NCI-H1092 treated with DMSO at 0.1 percent for 48 hours (cell line): ENCODE results near the gene MSH5.
"Not testable (repeated sequence)": the region's sequence is repeated elsewhere in the genome, so short reads cannot be mapped to it uniquely, and the experiment has no call there.

Experiments
- DNase-seq: peaks from one replicate; lab custom pipeline; 2025; lab: John Stamatoyannopoulos, UW

The MSH5 gene

DNA sequence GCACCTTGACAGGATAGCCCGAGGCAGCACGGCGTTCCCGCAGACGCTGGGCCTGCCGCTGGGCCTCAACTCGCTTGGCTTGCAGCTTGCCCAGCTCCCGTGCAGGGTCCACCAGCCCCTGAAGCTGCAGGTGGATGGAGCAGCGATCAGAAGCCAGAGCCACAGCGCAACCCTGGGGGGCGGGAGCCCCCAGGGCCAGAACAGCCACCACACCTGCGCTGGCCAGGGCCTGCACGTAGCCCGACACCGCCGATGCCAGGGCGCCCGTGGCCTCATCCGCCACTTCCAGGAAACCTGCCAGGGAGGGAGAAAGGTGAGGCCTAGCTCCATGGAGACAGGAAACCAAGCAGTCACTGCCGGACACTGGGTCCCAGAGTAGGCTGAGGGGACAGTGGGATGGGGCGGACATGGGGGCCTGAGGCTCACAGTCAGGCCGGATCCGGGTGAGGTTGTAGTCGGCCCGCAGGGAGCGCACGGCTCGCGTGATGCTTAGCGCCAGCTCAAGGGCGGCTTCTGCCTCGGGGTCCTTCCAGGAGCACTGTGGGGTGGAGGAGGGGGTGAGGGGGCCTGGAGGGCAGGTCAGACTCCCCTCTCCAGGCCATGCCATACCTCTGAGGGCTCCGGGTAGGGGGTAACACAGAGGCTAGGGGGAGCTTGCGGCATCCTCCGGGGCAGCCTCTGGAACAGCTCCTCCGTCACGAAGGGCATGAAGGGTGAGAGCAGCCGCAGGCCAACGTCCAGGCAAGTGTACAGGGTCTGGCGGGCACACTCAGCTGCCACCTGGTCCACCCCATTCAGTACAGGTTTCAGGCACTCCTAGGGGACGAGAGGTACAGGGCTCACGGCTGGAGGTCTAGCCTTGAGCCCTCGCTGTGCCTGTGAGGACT, 39.4 kb downstream of the MSH5 start:
- DNase-seq: no peak

DNA sequence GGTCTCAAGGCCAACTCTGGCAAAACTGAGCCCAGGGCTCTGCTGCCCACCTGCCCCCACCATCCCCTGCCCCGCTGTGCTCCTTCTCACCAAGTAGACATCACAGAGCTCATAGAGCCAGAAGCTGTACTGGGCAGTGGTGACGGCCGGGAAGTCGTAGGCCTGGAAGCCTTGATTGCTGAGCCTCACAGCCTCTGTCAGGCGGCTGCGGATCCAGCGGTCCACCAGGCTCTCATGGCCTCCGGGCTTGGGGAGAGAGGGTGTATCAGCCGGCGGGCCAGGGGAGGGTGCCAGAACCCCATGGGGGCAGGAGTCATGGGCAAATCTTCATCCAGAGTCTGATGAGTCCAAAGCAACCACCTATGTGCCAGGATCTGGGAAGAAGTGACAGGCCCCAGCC, 40.1 kb downstream of the MSH5 start:
- no peak for DNase-seq

DNA sequence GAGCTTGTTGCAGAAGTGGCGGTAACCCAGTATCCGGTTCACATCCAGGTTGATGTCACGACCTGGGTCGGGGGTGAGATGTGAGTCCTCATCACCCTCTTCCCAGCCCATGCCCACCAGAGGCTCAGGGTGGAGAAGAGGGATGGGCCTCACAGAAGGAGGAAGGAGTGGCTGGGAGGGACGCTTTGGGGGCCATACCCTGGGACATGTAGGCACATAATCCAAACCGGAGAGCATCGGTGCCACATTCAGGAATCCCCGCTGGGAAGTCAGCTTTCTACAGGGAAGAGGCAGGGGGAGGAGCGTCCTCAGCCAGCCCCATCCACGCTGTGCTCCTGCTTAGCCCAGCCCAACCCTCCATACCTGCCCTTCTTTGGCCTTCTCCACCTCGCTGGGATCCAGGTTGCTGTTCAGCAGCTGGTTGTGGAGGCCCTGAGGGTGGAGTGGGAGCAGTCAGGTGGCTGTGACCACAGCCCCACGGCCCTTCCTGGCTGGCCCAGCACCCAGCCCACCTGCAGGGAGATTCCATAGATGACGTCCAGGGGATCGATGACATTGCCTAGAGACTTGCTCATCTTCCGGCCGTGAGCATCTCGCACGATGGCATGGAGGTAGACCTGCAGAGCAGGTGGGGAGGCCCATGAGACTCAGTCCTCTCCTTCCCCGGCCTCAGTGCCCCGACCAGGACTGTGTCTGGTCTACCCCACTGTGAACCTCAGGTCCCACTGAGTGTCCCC, 40.9 kb downstream of the MSH5 start:
- no peak for DNase-seq

DNA sequence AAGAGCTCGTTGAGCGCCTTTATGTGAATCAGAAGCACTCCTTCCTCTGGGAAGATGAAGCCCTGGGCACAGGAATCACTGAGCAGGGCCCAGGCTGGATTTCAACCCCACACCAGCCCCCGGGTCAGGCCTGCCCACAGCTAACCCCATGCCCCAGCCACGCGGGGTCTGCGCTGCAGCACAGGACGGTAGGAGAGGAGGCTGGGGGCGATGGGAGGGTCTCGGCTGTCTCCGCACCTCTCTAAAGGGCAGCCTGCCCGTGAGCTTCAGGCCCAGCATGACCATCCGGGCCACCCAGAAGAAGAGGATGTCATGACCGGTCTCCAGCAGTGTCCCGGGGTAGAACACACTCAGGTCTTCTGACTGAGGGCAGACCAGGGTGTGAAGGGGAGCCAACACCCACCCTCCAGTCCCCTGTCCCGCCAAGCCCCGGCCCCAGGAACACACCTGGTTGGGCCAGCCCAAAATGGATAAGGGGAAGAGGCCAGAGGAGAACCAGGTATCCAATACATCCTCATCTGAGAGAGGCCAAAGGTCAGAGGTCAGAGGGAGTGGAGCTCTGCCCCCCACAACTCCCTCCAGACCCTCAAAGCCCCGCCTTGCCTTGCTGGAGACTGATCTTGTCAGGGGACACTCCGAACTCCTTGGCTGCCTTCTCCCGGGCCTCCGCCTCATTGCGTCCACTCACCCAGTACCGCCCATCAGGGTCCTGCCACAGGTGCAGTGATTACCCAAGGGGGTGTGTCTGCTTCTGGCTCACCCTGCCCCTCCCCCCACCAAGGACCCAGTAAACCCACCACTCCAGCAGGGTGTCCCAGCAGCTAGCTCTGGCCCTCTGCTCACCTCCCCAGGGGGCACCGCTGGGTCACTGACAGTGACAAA, 41.7 kb downstream of the MSH5 start:
- no peak for DNase-seq

DNA sequence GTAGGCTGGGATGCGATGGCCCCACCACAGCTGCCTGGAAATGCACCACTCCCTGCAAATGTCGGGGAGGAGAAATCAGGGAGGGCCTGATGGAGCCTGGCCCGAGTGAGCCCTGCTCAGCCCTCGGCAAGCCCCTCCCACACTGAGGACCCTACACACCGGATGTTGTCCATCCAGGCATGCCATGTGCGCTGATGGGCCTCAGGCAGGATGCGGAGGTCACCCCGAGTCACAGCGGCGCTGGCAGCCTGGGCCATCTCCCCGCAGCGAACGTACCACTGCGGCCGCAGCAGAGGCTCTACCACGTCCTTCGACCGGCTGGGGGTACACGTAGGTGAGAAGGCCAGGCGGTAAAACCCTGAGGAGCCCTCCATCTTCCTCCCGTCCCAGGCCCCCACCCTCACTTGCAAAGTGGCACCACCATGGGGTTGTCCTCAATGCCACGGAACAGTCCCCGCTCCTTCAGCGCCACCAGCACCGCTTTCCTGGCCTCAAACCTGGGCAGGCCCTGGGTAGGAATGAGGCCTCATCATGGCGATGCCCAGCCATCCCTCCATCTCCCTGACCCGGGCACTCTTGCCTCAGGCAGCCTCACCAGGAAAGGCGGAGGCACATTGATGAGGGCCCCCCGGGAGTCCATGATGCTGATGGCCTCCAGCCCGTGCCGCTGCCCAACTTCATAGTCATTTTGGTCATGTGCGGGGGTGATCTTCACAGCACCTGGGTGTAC, 42.5 kb downstream of the MSH5 start:
- DNase-seq: no peak

DNA sequence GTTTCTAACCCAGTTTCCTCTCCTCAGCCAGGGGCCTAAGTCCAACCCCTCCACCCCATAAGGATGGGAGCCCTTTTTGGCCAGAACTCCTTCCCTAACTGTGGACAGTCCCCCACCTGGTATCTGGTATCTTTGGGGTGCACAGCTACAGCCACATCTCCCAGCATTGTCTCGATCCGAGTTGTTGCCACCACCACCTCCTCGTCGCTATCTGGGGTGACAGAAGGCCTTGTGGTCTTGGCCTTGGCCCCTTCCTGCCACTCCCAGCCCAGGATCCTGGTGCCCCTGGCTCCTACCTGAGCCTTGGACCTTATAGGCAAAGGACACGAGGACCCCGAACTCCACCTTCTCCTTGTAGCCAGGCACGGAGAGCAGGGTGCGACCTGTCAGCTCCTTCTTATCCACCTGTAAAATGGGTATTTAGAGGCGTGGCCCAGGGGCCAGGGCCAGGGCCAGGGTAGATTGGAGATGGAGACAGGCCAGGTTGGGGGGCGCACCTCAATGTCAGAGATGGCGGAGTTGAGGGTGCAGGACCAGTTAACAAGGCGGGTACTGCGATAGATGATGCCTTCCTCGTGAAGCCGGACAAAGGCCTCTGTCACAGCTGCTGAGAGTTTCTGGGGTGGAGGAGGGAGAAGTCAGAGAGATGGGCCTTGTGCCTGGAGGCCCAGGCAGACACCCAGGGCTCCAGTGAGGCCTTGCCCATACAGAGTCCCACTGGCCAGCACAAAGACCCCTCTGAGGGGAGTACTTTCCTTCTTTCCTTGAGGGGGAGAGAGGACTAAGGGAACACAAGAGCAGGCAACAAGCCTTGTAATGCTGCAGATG, 44.5 kb downstream of the MSH5 start:
- no peak for DNase-seq

DNA sequence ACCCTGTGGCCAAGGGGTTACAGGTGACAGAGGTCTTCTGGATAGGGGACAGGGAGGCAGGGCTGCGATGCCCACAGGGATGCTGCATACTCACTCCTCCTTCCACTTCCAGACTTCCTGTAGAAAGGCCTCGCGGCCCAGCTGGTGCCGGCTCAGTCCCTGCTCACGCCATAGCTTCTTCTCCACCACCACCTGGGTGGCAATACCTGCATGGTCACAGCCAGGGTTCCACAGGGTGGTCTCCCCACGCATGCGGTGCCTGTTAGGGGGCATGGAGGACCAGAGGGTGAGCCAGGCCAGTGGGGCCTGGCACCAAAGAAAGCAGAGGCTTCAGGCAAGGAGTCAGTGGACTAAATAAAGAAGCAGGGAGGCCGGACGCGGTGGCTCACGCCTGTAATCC, 45.7 kb downstream of the MSH5 start:
- DNase-seq: no peak

DNA sequence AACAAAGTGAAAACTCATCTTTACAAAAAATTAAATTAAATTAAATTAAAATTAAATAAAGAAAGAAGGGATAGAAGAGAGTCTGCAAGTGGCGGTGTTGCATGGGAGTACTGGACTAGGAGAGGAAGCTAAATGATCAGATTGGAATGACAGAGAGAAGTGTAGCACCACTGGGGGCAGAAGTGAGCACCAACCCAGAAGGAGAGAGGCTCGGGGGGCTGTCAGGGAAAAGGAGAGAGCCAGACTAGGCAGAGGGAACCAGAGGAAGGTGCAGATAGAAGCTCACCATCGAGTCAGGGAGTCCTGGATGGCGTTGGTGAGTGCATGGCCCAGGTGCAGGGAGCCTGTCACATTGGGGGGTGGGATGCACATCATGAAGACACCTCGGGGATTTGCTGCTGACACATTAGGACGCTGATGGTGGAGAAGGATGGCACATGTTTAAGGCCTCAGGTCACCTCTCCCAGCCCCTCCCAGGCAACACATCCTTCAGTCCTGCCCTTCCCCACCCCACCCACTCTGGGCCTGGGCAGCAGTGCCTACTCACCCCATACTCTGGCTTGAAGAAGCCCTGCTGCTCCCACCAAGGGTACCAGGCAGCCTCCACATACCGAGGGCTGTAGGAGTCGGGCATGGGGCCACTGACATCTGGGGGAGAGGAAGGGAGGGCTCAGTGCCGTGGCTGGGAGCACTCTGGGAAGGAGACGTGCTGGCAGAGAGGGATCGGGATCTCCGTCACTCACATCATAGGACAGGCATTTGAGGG, 51.7 kb downstream of the MSH5 start:
- peak; percentile 40 for DNase-seq

DNA sequence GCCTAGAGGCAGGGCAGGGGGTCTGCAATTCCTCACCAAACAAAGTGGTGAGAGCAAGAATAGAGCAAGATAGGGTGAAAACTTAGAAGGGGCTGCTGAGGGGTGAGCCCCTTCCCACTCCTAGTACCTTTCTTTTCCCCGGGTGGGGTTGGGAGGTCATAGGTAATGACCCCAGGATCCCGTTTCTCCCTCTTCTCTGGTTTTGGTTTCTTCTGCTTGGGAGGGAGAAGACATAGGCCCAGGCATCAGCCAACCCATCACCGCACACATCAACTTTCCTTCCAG, 52.2 kb downstream of the MSH5 start:
- no peak for DNase-seq

DNA sequence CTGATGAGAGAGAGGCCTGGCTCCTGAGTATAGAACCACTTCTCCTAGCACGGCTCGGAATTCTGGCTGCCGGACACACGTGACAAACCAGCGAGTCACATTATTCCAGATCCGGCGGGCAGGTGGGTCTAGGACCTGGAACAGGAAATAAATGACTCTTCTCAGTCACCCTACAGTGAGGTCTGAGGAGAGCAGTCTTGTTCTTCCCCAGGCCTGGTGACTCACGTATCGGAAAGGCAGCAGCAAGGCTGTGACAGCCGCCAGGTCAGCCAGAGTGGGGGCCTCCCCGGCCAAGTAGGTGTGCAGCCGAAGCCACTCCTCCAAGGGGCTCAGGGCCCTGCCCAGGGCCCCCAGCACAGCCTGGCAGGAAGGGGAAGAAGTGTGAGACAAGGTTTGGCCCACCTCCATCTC, 53.0 kb downstream of the MSH5 start:
- no peak for DNase-seq

DNA sequence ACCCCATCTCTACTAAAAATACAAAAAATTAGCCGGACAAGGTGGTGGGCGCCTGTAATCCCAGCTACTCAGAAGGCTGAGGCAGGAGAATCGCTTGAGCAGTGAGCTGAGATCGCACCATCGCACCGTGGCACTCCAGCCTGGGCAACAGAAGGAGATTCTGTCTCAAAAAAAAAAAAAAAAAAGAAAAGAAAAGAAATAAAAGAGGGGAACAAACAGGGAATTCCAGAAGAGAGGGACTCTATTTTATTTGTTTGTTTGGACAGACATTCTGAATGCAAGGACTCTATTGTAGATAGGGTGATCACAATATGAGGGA, 54.1 kb downstream of the MSH5 start:
- not testable (repeated sequence) for DNase-seq

DNA sequence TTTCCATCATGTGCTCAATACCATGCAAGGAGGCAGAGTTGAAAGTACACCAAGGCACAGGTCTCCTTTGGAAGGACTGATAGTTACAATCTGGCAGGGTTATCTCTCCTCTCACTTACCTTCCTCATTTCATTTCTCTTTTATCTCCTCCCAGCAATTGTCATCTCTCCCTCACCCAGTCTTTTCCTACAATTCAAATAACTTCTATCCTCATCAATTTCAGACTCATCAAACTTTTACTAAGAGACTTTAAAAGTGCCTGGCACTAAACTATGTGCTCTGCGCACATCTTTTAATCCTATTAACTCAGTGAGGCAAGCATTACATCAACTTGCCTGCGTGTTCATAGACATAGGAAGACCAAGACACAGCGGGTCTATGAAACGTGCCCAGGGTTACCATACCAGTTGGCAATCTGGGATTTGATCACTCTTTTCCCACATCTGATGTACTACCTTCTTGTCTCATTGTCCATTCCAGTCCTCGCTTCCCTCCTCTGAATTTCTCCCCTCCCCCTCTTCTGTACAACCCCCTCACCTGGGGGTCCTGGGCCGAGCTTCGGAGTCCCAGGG, 54.6 kb downstream of the MSH5 start:
- DNase-seq: peak; percentile 4

DNA sequence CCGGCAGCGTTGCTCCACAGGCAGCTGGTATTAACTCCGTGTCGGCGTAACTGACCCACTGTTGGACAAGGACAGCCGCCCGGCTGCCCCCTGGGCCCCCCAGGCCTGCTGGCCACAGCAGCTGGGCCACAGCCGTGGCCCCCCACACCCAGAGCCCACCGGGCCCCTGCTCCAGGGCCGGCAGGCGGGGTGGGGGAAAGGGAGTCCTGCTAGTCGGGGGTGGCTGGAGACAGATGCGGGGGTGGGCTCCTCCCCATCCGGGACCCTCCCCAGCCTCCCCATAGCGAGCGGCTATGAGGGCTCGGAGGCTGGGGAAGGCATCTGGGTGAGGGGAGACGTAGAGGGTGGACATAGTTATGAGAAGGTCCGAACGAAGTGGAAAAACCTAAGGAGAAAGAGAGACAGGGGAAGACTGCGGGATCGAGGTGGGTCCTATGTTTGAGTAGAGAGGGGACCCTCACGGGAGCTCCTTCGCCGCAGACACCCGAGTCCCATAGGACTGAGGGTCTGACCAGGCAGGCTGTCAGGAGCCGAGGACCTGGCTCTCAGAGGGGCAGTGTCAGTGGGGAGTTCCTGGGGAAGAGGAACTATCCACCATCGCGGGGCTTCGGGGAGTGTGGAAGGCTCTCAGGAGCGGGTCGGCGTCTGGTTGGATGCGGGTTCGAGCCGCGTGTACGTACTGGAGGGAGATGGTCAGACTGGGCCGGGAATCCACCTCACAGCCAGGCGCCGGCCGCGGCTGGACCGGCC, 55.2 kb downstream of the MSH5 start:
- DNase-seq: peak; percentile 39

DNA sequence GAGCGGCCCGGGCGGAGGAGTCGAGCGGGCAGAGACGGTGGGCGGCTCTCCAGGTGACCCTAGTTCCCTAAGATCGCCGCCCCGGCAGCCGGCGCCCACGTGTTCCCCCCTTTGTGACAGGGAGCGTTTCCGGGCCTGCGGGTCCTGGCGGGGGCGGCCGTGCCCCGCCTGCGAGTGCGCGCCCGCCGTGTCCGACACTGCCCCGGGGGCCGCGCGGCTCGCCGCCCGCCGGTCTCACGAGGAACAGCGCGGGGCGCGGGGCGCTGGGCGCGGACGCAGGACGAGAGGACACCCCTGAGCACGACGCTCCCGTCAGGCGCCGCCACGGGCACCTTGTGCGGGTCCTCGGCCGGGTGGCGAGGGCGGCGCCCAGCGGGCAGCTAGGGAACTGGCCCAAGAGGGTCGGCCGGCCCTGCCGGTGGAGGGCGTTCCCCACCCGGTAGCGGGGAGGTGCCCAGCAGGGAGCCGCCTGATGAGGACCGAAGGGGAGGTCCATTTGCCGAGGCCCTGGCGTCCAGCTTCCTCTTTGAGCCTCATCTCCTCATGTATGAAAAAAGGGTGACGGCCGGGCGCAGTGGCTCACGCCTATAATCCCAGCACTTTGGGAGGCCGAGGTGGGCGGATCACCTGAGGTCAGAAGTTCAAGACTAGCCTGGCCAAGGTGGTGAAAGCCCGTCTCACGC, 56.0 kb downstream of the MSH5 start, which contains the start of gene VARS1:
TSS of gene VARS1 (minus strand) at position 137 of the 683 bp plus-strand sequence. CDS start 535 bp downstream, outside the sequence.
- DNase-seq: peak; percentile 71

DNA sequence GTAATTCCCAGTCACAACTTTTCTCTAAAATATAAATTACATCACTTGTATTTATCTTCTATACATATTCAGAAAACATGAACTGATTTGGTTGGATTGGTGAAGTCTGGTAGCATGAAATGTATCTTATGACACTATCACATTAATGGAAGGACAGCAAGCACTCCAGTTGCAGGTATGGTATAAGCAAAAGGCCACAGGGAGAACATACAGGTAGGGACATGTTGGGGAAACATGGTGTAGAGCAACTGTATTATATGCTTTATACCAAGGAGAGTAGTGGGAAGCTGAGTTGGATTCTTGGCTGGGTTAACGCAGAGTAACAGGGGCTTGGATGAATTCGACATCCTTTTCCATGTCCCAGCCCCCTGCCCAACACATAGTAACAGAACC, 57.2 kb downstream of the MSH5 start:
- no peak for DNase-seq

DNA sequence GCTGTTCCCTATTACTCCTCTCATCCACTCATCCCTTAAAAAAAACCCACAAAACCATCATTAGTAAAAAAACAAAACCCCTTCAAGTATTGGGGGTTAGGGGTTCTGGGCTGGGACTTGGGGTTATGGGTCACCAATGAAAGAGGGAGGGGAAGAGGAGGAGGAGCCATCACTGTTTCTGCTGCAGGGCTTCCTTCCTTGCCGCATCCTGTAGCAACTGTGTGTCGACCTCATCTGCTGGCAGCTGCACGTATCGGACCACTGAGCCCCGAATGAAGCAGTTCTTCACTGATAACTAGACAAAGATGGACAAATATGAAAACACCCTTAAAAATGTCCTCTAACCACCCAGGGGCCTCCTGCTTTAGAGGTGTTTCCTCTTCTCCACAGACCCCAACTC, 57.8 kb downstream of the MSH5 start:
- DNase-seq: no peak

DNA sequence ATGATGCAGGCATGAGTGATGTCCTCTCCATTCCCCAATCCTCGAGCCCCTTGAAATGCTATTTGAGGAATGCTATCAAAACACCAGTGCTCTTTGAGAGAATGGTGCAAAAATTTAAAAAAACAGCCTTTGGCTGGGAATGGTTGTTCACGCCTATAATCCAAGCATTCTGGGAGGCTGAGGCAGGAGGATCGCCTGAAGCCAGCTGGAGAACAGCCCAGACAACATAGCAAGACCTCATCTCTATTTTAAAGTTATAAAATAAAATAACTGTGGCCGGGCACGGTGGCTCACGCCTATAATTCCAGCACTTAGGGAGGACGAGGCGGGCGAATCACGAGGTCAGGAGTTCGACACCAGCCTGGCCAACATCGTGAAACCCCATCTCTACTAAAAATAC, 60.0 kb downstream of the MSH5 start:
- DNase-seq: no peak
